Panc1 (cell line): ENCODE measurements around the gene SRSF3. TPM values are rescaled to one million over a fixed set of nuclear protein-coding genes. Genes with fewer than 3 reads are reported as not detected.

Experiments used
- ATAC-seq: fragments of 200-7000 bp; cut with Tn5 transposase; 2 replicates; pipeline ENCODE4 v1.9.1; 2020; ENCODE audit warnings: mild to moderate bottlenecking, moderate library complexity
- BruUV-seq: library from RNA; stranded (reverse); fragments of 400-500 nt; replicated peaks from 2 replicates; lab custom pipeline; 2021; lab: Mats Ljungman, UMichigan
- CTCF ChIA-PET: fragments of 300-600 bp; sonication (Branson Sonifier 250); formaldehyde crosslinking; loops from one replicate; lab custom pipeline; 2022; ENCODE audit warnings: antibody characterized with exemption; lab: Charles Lee
- POLR2A ChIA-PET: fragments of 300-600 bp; sonication (Branson Sonifier 250); formaldehyde crosslinking; loops from one replicate; lab custom pipeline; 2022; ENCODE audit warnings: antibody characterized with exemption; lab: Charles Lee
- DNase-seq: peaks from one replicate; pipeline ENCODE4 v3.0.0-alpha.2; 2010; ENCODE audit warnings: low read depth, low spot score
- H3K27ac ChIP-seq: 2 replicates; pipeline ENCODE4 v1.5.1; 2011; ENCODE audit warnings: mild to moderate bottlenecking, low read length, inconsistent platforms
- H3K27me3 ChIP-seq: fragments of 200-500 bp; sonication (Bioruptor generic); 2 replicates; pipeline ENCODE4 v1.6.0; 2014; ENCODE audit warnings: low read length, inconsistent platforms; ENCODE audit not compliant: control insufficient read depth, insufficient read depth
- H3K36me3 ChIP-seq: fragments of 200-500 bp; sonication (Bioruptor generic); 2 replicates; pipeline ENCODE4 v1.5.1; 2014; ENCODE audit warnings: inconsistent platforms, mild to moderate bottlenecking, low read length, moderate library complexity; ENCODE audit not compliant: control insufficient read depth, insufficient read depth
- H3K4me1 ChIP-seq: 2 replicates; pipeline ENCODE4 v1.5.1; 2011; ENCODE audit warnings: inconsistent platforms, mild to moderate bottlenecking, low read length, moderate library complexity; ENCODE audit not compliant: control insufficient read depth, insufficient read depth
- H3K4me3 ChIP-seq, 2 experiments: 2 replicates each; pipeline ENCODE4 v1.5.1; 2011 to 2012; ENCODE audit warnings: low read depth in 2 of 2, low read length in 2 of 2, mild to moderate bottlenecking in 2 of 2, inconsistent platforms in 1 of 2, moderate library complexity in 1 of 2
- H3K9me3 ChIP-seq: fragments of 200-500 bp; sonication (Bioruptor generic); 2 replicates; pipeline ENCODE4 v1.5.1; 2014; ENCODE audit warnings: low read depth, mild to moderate bottlenecking, inconsistent platforms, low read length, moderate library complexity; ENCODE audit not compliant: control insufficient read depth, insufficient read depth
- CTCF ChIP-seq: fragments of 450-650 bp; IDR thresholded peaks from 2 replicates; pipeline ENCODE4 v1.5.1; 2017; ENCODE audit warnings: mild to moderate bottlenecking
- POLR2AphosphoS5 ChIP-seq: IDR thresholded peaks from 2 replicates; pipeline ENCODE4 v1.6.1; 2012; ENCODE audit warnings: mild to moderate bottlenecking, low read depth, low read length, moderate library complexity
- SIN3A ChIP-seq: IDR thresholded peaks from 2 replicates; pipeline ENCODE4 v1.6.1; 2012; ENCODE audit warnings: low read depth, mild to moderate bottlenecking, low read length, moderate library complexity, borderline replicate concordance; ENCODE audit not compliant: insufficient read depth
- TCF7L2 ChIP-seq: IDR thresholded peaks from 2 replicates; pipeline ENCODE4 v1.6.1; 2011; ENCODE audit warnings: mild to moderate bottlenecking, low read depth, low read length, inconsistent platforms
- in situ Hi-C: cut with HindIII; loops from 2 replicates; pipeline ENCODE4 v1.10.0; 2016; ENCODE audit warnings: low sequenced_read_pairs, low pct_unique_long_range_greater_than_20kb
- intact Hi-C: fragments of 100-400 bp; cut with micrococcal nuclease; formaldehyde crosslinking; loops from one replicate; pipeline ENCODE4 v1.10.0; 2022; ENCODE audit not compliant: unreplicated experiment
- total RNA-seq: library from RNA; stranded (reverse); gene quantifications from one replicate; pipeline ENCODE4 v1.2.1, GENCODE V29; 2021; ENCODE audit not compliant: unreplicated experiment
- TF ChIP-seq, protein P1 (sequence below), 2 experiments: IDR thresholded peaks; 2 replicates each; pipeline ENCODE4 v1.6.1; 2011 to 2012; ENCODE audit warnings: low read depth in 2 of 2, control low read depth in 1 of 2, low read length in 1 of 2, mild to moderate bottlenecking in 1 of 2, moderate library complexity in 1 of 2; ENCODE audit not compliant: insufficient read depth in 1 of 2

SRSF3 gene
- total RNA-seq, 1 experiment from 2014 or later: 356 TPM

DNA sequence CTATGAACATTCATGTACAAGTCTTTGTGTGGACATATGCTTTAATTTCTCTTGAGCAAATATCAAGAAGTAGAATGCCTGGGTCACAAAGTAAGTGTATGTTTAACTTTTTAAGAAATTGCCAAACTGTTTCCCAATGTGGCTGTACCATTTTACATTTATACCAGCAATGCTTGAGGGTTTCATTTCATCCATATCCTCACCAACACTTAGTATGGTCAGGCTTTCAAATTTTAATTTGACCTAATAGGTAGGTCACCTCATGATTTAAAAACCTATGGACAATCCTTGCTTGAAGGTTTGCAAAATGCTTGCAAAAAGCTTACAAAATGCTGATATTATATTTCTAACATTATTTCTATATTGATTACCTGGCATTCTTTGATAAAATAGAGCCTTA, 19.5 kb upstream of the SRSF3 start:
- ChIA-PET POLR2A (no interaction called here), CTCF (no interaction called here)
- Histone ChIP-seq H3K9me3 (no peaks in the 10 kb centered on the region), H3K4me3 (no peak overlapping the region), H3K27ac (no peak overlapping the region), H3K27me3 (no peaks in the 10 kb centered on the region), H3K4me1 (peaks cover 12% of the 10 kb centered on the region), H3K36me3 (no peaks in the 10 kb centered on the region)
- BruUV-seq: no TSS peak
- TF ChIP-seq SIN3A (no peak), CTCF (no peak), TCF7L2 (no peak), POLR2AphosphoS5 (no peak)
- TF ChIP-seq, protein P1, sequence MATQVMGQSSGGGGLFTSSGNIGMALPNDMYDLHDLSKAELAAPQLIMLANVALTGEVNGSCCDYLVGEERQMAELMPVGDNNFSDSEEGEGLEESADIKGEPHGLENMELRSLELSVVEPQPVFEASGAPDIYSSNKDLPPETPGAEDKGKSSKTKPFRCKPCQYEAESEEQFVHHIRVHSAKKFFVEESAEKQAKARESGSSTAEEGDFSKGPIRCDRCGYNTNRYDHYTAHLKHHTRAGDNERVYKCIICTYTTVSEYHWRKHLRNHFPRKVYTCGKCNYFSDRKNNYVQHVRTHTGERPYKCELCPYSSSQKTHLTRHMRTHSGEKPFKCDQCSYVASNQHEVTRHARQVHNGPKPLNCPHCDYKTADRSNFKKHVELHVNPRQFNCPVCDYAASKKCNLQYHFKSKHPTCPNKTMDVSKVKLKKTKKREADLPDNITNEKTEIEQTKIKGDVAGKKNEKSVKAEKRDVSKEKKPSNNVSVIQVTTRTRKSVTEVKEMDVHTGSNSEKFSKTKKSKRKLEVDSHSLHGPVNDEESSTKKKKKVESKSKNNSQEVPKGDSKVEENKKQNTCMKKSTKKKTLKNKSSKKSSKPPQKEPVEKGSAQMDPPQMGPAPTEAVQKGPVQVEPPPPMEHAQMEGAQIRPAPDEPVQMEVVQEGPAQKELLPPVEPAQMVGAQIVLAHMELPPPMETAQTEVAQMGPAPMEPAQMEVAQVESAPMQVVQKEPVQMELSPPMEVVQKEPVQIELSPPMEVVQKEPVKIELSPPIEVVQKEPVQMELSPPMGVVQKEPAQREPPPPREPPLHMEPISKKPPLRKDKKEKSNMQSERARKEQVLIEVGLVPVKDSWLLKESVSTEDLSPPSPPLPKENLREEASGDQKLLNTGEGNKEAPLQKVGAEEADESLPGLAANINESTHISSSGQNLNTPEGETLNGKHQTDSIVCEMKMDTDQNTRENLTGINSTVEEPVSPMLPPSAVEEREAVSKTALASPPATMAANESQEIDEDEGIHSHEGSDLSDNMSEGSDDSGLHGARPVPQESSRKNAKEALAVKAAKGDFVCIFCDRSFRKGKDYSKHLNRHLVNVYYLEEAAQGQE (IDR thresholded peaks at IDR 0.05; ENCODE audit: insufficient read depth in 1 of 2, low read depth in 2 of 2, low read length in 1 of 2): no peak
- intact Hi-C loops (no loop called here), in situ Hi-C loops (no loop called here)
- ATAC-seq (no peak), DNase-seq (no peak)

DNA sequence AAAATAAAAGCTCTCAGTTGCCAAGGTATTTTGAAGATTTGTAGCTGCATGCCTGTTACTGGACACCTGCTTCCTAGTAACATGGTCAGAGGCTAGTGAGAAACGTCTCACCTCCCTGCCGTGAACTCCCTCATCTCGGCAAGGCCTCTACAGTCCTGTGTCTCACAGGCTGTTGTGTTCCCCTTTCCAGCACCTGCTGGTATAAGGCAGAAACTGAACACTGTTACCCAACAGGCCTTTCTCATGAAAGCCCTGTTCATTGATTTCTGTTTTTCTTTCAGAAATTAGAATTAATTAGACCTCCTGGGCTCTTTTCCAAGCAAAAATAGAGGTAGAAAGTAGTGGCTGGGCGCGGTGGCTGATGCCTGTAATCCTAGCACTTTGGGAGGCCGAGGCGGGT, 17.6 kb upstream of the SRSF3 start:
- Histone ChIP-seq H3K36me3 (no peaks in the 10 kb centered on the region), H3K9me3 (no peaks in the 10 kb centered on the region), H3K27ac (no peak overlapping the region), H3K4me3 (no peak overlapping the region), H3K27me3 (no peaks in the 10 kb centered on the region), H3K4me1 (peaks cover 12% of the 10 kb centered on the region)
- BruUV-seq: no TSS peak
- ATAC-seq (no peak), DNase-seq (no peak)
- CTCF ChIA-PET: interaction anchor here (0.9 kb wide), 1 partner anchor 46 kb away, joined by 5 read pairs; no protein-coding TSS in a partner anchor
- TF ChIP-seq POLR2AphosphoS5: no peak
- no peak for TF ChIP-seq SIN3A
- no peak for TF ChIP-seq CTCF
- TF ChIP-seq, protein P1 (IDR thresholded peaks at IDR 0.05; ENCODE audit: insufficient read depth in 1 of 2, low read depth in 2 of 2, low read length in 1 of 2): no peak
- no peak for TF ChIP-seq TCF7L2
- intact Hi-C loops (no loop called here), in situ Hi-C loops (no loop called here)
- POLR2A ChIA-PET: interaction anchor here (0.6 kb wide), 1 partner anchor 64 kb away, joined by 3 read pairs; no protein-coding TSS in a partner anchor
